ENCODE measurements around the gene TESK1.

GRCh38 chr9:35566417-35566816 lies 38.6 kb upstream of the TESK1 start:
- no peak for TF ChIP-seq CTCF (IDR thresholded peaks at IDR 0.05; ENCODE audit: low read length)
- no peak for TF ChIP-seq EZH2 (IDR thresholded peaks at IDR 0.05; ENCODE audit: borderline replicate concordance, low read length)
